ENCODE results near the gene ASIC2.
A peak's percentile ranks its signal among the peaks of the same experiment; 100 is the strongest.

Gene ASIC2

GRCh38 chr17:33242375-33243124 is 50.5 kb downstream of the ASIC2 start:
- no peak for DNase-seq (ENCODE audit: low read depth)

- no peak for DNase-seq (ENCODE audit: low read depth)
Observed at GRCh38 chr17:33241390-33241789, 51.7 kb downstream of the ASIC2 start.

GRCh38 chr17:33240362-33240761 is 52.7 kb downstream of the ASIC2 start:
- no peak for DNase-seq (ENCODE audit: low read depth)

GRCh38 chr17:33239702-33240101 is 53.4 kb downstream of the ASIC2 start:
- no peak for DNase-seq (ENCODE audit: low read depth)

GRCh38 chr17:33234930-33235685 is 58.0 kb downstream of the ASIC2 start:
- peak; percentile 76 for DNase-seq (ENCODE audit: low read depth)

- DNase-seq (ENCODE audit: low read depth) = no peak
Observed at GRCh38 chr17:33234233-33234632, 58.9 kb downstream of the ASIC2 start.

- DNase-seq (ENCODE audit: low read depth) = no peak
Observed at GRCh38 chr17:33233811-33234177, 59.3 kb downstream of the ASIC2 start.

GRCh38 chr17:33229499-33229898 is 63.6 kb downstream of the ASIC2 start:
- DNase-seq (ENCODE audit: low read depth) = no peak

- no peak for DNase-seq (ENCODE audit: low read depth)
Observed at GRCh38 chr17:33229028-33229427, 64.1 kb downstream of the ASIC2 start.

GRCh38 chr17:33228548-33228947 is 64.5 kb downstream of the ASIC2 start:
- no peak for DNase-seq (ENCODE audit: low read depth)

- DNase-seq (ENCODE audit: low read depth) = no peak
Observed at GRCh38 chr17:33227911-33228310, 65.2 kb downstream of the ASIC2 start.

GRCh38 chr17:33225994-33226393 is 67.1 kb downstream of the ASIC2 start:
- no peak for DNase-seq (ENCODE audit: low read depth)

GRCh38 chr17:33225509-33225908 is 67.6 kb downstream of the ASIC2 start:
- DNase-seq (ENCODE audit: low read depth) = no peak

GRCh38 chr17:33220036-33220435 is 73.1 kb downstream of the ASIC2 start:
- DNase-seq (ENCODE audit: low read depth) = peak; percentile 13

- DNase-seq (ENCODE audit: low read depth) = no peak
Observed at GRCh38 chr17:33218698-33219601, 74.1 kb downstream of the ASIC2 start.

- DNase-seq (ENCODE audit: low read depth) = no peak
Observed at GRCh38 chr17:33217891-33218290, 75.2 kb downstream of the ASIC2 start.

GRCh38 chr17:33214996-33215395 is 78.1 kb downstream of the ASIC2 start:
- DNase-seq (ENCODE audit: low read depth) = no peak

- no peak for DNase-seq (ENCODE audit: low read depth)
Observed at GRCh38 chr17:33210285-33210684, 82.8 kb downstream of the ASIC2 start.

- DNase-seq (ENCODE audit: low read depth) = no peak
Observed at GRCh38 chr17:33209671-33210070, 83.4 kb downstream of the ASIC2 start.

- no peak for DNase-seq (ENCODE audit: low read depth)
Observed at GRCh38 chr17:33207231-33207630, 85.9 kb downstream of the ASIC2 start.

- no peak for DNase-seq (ENCODE audit: low read depth)
Observed at GRCh38 chr17:33205552-33205951, 87.5 kb downstream of the ASIC2 start.

- no peak for DNase-seq (ENCODE audit: low read depth)
Observed at GRCh38 chr17:33204701-33205100, 88.4 kb downstream of the ASIC2 start.

- no peak for DNase-seq (ENCODE audit: low read depth)
Observed at GRCh38 chr17:33204156-33204555, 88.9 kb downstream of the ASIC2 start.

Data from fibroblast of the conjunctiva (primary cell).